OCI-LY3 (cell line): ENCODE data around the gene TNNT3.

Experiments
- H2AFZ ChIP-seq: fragments of 200-600, 300-600 bp; shearing (Covaris generic); 2 replicates; pipeline ENCODE4 v1.6.0; 2014; ENCODE audit warnings: antibody characterized with exemption, low read depth, low read length
- H3K27ac ChIP-seq: fragments of 200-600, 300-600 bp; sonication (generic); 2 replicates; pipeline ENCODE4 v1.5.1; 2014; ENCODE audit warnings: mild to moderate bottlenecking, low read length, moderate library complexity, mixed read lengths
- H3K27me3 ChIP-seq: fragments of 200-600, 300-600 bp; sonication (generic); 2 replicates; pipeline ENCODE4 v1.6.1; 2014; ENCODE audit warnings: low read depth, low read length, mixed read lengths
- H3K36me3 ChIP-seq: fragments of 200-600, 300-600 bp; sonication (generic); replicated peaks from 2 replicates; pipeline ENCODE3; 2014; ENCODE audit warnings: low read depth, low read length, mixed read lengths
- H3K4me1 ChIP-seq: fragments of 300-600, 200-600 bp; sonication (generic); 2 replicates; pipeline ENCODE4 v1.6.1; 2014; ENCODE audit warnings: low read length, mixed read lengths
- H3K4me2 ChIP-seq: fragments of 200-600, 300-600 bp; sonication (generic); 2 replicates; pipeline ENCODE4 v1.6.1; 2014; ENCODE audit warnings: low read length, mixed read lengths
- H3K4me3 ChIP-seq: fragments of 300-600, 200-600 bp; sonication (generic); 2 replicates; pipeline ENCODE4 v1.5.1; 2014; ENCODE audit warnings: antibody characterized with exemption, mild to moderate bottlenecking, low read length, moderate library complexity
- H3K79me2 ChIP-seq: fragments of 300-600, 200-600 bp; shearing (Covaris generic); 2 replicates; pipeline ENCODE4 v1.6.1; 2014; ENCODE audit warnings: mild to moderate bottlenecking, low read length, mixed read lengths
- H3K9ac ChIP-seq: fragments of 300-600, 200-600 bp; shearing (Covaris generic); 2 replicates; pipeline ENCODE4 v1.6.0; 2014; ENCODE audit warnings: mild to moderate bottlenecking, low read length, moderate library complexity
- H3K9me3 ChIP-seq: fragments of 200-600, 300-600 bp; shearing (Covaris generic); 2 replicates; pipeline ENCODE4 v1.6.1; 2014; ENCODE audit warnings: low read length, mixed read lengths; ENCODE audit not compliant: insufficient read depth
- H4K20me1 ChIP-seq: fragments of 200-600, 300-600 bp; sonication (generic); 2 replicates; pipeline ENCODE4 v1.6.1; 2016; ENCODE audit warnings: low read length, mixed read lengths; ENCODE audit not compliant: insufficient read depth
- CTCF ChIP-seq: fragments of 200-600, 300-600 bp; sonication (generic); IDR thresholded peaks from 2 replicates; pipeline ENCODE4 v1.5.1; 2014; ENCODE audit warnings: antibody characterized with exemption, low read length, low read depth
- EZH2phosphoT487 ChIP-seq: fragments of 200-600 bp; shearing (Covaris generic); IDR thresholded peaks from 2 replicates; pipeline ENCODE4 v1.6.1; 2018; ENCODE audit warnings: antibody characterized with exemption, mixed run types, low read depth

Gene TNNT3

GRCh38 chr11:1952806-1953482, 33.4 kb downstream of the TNNT3 start:
- Histone ChIP-seq H3K4me2 (no peak overlapping the region), H4K20me1 (no peaks in the 10 kb centered on the region), H3K4me3 (no peak overlapping the region), H3K79me2 (no peaks in the 10 kb centered on the region), H3K9ac (no peak overlapping the region), H2AFZ (no peak overlapping the region), H3K27me3 (no peaks in the 10 kb centered on the region), H3K4me1 (no peaks in the 10 kb centered on the region), H3K27ac (no peak overlapping the region), H3K9me3 (no peaks in the 10 kb centered on the region), H3K36me3 (no peaks in the 10 kb centered on the region)
- no peak for TF ChIP-seq CTCF
- TF ChIP-seq EZH2phosphoT487: no peak

GRCh38 chr11:1953489-1954266, 34.2 kb downstream of the TNNT3 start:
- H3K27ac ChIP-seq: no peak overlapping the region
- no peak overlapping the region for H3K9ac ChIP-seq
- H3K9me3 ChIP-seq: no peaks in the 10 kb centered on the region
- H4K20me1 ChIP-seq: no peaks in the 10 kb centered on the region
- H3K4me1 ChIP-seq: no peaks in the 10 kb centered on the region
- no peak overlapping the region for H3K4me3 ChIP-seq
- H3K79me2 ChIP-seq: no peaks in the 10 kb centered on the region
- H3K36me3 ChIP-seq: no peaks in the 10 kb centered on the region
- TF ChIP-seq EZH2phosphoT487 (no peak), CTCF (no peak)
- no peak overlapping the region for H2AFZ ChIP-seq
- H3K27me3 ChIP-seq: no peaks in the 10 kb centered on the region
- H3K4me2 ChIP-seq: no peak overlapping the region

- no peaks in the 10 kb centered on the region for H3K79me2 ChIP-seq
- H3K4me2 ChIP-seq: no peak overlapping the region
- H3K4me1 ChIP-seq: no peaks in the 10 kb centered on the region
- H3K9ac ChIP-seq: no peak overlapping the region
- H3K27me3 ChIP-seq: no peaks in the 10 kb centered on the region
- no peak overlapping the region for H3K27ac ChIP-seq
- no peaks in the 10 kb centered on the region for H4K20me1 ChIP-seq
- no peaks in the 10 kb centered on the region for H3K9me3 ChIP-seq
- TF ChIP-seq EZH2phosphoT487: no peak
- TF ChIP-seq CTCF: no peak
- H3K36me3 ChIP-seq: no peaks in the 10 kb centered on the region
- H2AFZ ChIP-seq: no peak overlapping the region
- H3K4me3 ChIP-seq: no peak overlapping the region
Measured at GRCh38 chr11:1958367-1958766, 38.9 kb downstream of the TNNT3 start.

GRCh38 chr11:1959786-1960185, 40.3 kb downstream of the TNNT3 start:
- Histone ChIP-seq H3K36me3 (no peaks in the 10 kb centered on the region), H3K4me1 (no peaks in the 10 kb centered on the region), H3K9me3 (no peaks in the 10 kb centered on the region), H3K4me2 (no peak overlapping the region), H3K79me2 (no peaks in the 10 kb centered on the region), H3K9ac (no peak overlapping the region), H2AFZ (no peak overlapping the region), H3K4me3 (no peak overlapping the region), H3K27ac (no peak overlapping the region), H3K27me3 (no peaks in the 10 kb centered on the region), H4K20me1 (no peaks in the 10 kb centered on the region)
- TF ChIP-seq EZH2phosphoT487 (no peak), CTCF (no peak)
